GM12878 (cell line): ENCODE data around the gene SLCO6A1. TPM values are rescaled to one million over a fixed set of nuclear protein-coding genes. Genes with fewer than 3 reads are reported as not detected.

ENCODE experiments used
- ATAC-seq: fragments of 200-7000 bp; cut with Tn5 transposase; 3 replicates; pipeline ENCODE4 v1.9.1; 2020; ENCODE audit warnings: mild to moderate bottlenecking, moderate library complexity
- BruUV-seq: library from RNA; stranded (reverse); fragments of 400-500 nt; replicated peaks from 2 replicates; lab custom pipeline; 2021; lab: Mats Ljungman, UMichigan
- CTCF ChIA-PET: fragments of 300-600 bp; sonication (Branson Sonifier 250); formaldehyde crosslinking; extraction: SDS; loops from one replicate; lab custom pipeline; 2021; ENCODE audit warnings: inconsistent platforms; lab: Yijun Ruan, JAX
- POLR2A ChIA-PET: fragments of 350-600 bp; formaldehyde crosslinking; extraction: SDS; loops from one replicate; lab custom pipeline; 2021; ENCODE audit warnings: inconsistent platforms; lab: Charles Lee
- RAD21 ChIA-PET: fragments of 300-600 bp; sonication (Branson Sonifier 250); formaldehyde crosslinking; loops from one replicate; lab custom pipeline; 2023; ENCODE audit warnings: antibody characterized with exemption; ENCODE audit not compliant: unreplicated experiment; lab: Charles Lee
- SMC1A ChIA-PET: fragments of 300-600 bp; sonication (Branson Sonifier 250); formaldehyde crosslinking; loops from one replicate; lab custom pipeline; 2023; ENCODE audit not compliant: unreplicated experiment, uncharacterized antibody; lab: Charles Lee
- DNase-seq: peaks from one replicate; pipeline ENCODE4 v3.0.0-alpha.2; 2011; ENCODE audit warnings: low read depth, low spot score
- FAIRE-seq: peaks from 3 replicates; lab custom pipeline; 2011; peaks lifted over from hg19 to GRCh38; lab: Jason Lieb, UNC
- H2AFZ ChIP-seq: 2 replicates; pipeline ENCODE4 v1.6.0; 2011; ENCODE audit warnings: low read depth, low read length, control low read depth; ENCODE audit not compliant: control insufficient read depth
- H3K27ac ChIP-seq: 2 replicates; pipeline ENCODE4 v1.5.1; 2011; ENCODE audit warnings: control low read depth; ENCODE audit not compliant: control insufficient read depth, insufficient read depth
- H3K27me3 ChIP-seq, 2 experiments: replicated peaks in 1 of 2; 2 replicates each; pipeline versions ENCODE4 v1.6.0 to v1.6.1; 2011; ENCODE audit warnings: low read length in 1 of 2; ENCODE audit not compliant: control insufficient read depth in 2 of 2, insufficient read depth in 2 of 2
- H3K36me3 ChIP-seq, 2 experiments: 2 replicates each; pipeline ENCODE4 v1.5.1; 2011; ENCODE audit warnings: low read length in 1 of 2; ENCODE audit not compliant: control insufficient read depth in 2 of 2, insufficient read depth in 2 of 2
- H3K4me1 ChIP-seq: 2 replicates; pipeline ENCODE4 v1.6.1; 2011; ENCODE audit warnings: mild to moderate bottlenecking, low read length, moderate library complexity, mixed read lengths; ENCODE audit not compliant: control insufficient read depth, insufficient read depth
- H3K4me2 ChIP-seq: 2 replicates; pipeline ENCODE4 v1.6.0; 2011; ENCODE audit warnings: control low read depth; ENCODE audit not compliant: control insufficient read depth, insufficient read depth
- H3K4me3 ChIP-seq: fragments of 200-600 bp; sonication (generic); 2 replicates; pipeline ENCODE4 v1.5.1; 2016
- H3K79me2 ChIP-seq: 2 replicates; pipeline ENCODE4 v1.6.0; 2011; ENCODE audit warnings: low read length; ENCODE audit not compliant: control insufficient read depth, insufficient read depth
- H3K9ac ChIP-seq: 2 replicates; pipeline ENCODE4 v1.8.0; 2011; ENCODE audit warnings: low read length, control low read depth, mixed read lengths; ENCODE audit not compliant: control insufficient read depth, insufficient read depth
- H3K9me3 ChIP-seq: replicated peaks from 3 replicates; pipeline ENCODE4 v1.5.1; 2011; ENCODE audit warnings: mild to moderate bottlenecking, low read length; ENCODE audit not compliant: control insufficient read depth, insufficient read depth
- H4K20me1 ChIP-seq: 2 replicates; pipeline ENCODE4 v1.6.0; 2011; ENCODE audit not compliant: control insufficient read depth, insufficient read depth
- CHD1 ChIP-seq: IDR thresholded peaks from 2 replicates; pipeline ENCODE4 v1.6.1; 2012; ENCODE audit warnings: low read depth, low read length, improper control_type of control experiment
- E2F4 ChIP-seq: IDR thresholded peaks from 2 replicates; pipeline ENCODE4 v1.6.1; 2012; ENCODE audit warnings: low read depth, low read length, improper control_type of control experiment
- FOXK2 ChIP-seq: fragments of 450-650 bp; IDR thresholded peaks from 2 replicates; pipeline ENCODE4 v1.6.1; 2017; ENCODE audit warnings: mild to moderate bottlenecking, moderate library complexity
- JUNB ChIP-seq: IDR thresholded peaks from 2 replicates; pipeline ENCODE4 v1.6.1; 2016; ENCODE audit warnings: antibody characterized with exemption, mild to moderate bottlenecking
- MXI1 ChIP-seq: fragments of 150-350 bp; IDR thresholded peaks from 2 replicates; pipeline ENCODE4 v1.6.1; 2011; ENCODE audit warnings: low read depth, mild to moderate bottlenecking, inconsistent platforms, low read length, improper control_type of control experiment
- NR2C1 ChIP-seq: fragments of 450-650 bp; IDR thresholded peaks from 2 replicates; pipeline ENCODE4 v1.6.1; 2017; ENCODE audit warnings: antibody characterized with exemption, mild to moderate bottlenecking, moderate library complexity
- POLR2A ChIP-seq: IDR thresholded peaks from 2 replicates; pipeline ENCODE4 v1.6.1; 2011; ENCODE audit warnings: low read depth, mild to moderate bottlenecking, low read length
- RAD21 ChIP-seq: IDR thresholded peaks from 2 replicates; pipeline ENCODE4 v1.6.1; 2011; ENCODE audit warnings: mild to moderate bottlenecking, low read depth, low read length, moderate library complexity; ENCODE audit not compliant: insufficient read depth
- SPI1 ChIP-seq: IDR thresholded peaks from 2 replicates; pipeline ENCODE4 v1.6.1; 2011; ENCODE audit warnings: low read depth, mild to moderate bottlenecking, low read length, moderate library complexity, borderline replicate concordance; ENCODE audit not compliant: insufficient read depth
- TCF7 ChIP-seq: IDR thresholded peaks from 2 replicates; pipeline ENCODE4 v1.6.1; 2014; ENCODE audit warnings: antibody characterized with exemption, borderline replicate concordance
- YY1 ChIP-seq: IDR thresholded peaks from 2 replicates; pipeline ENCODE4 v1.6.1; 2011; ENCODE audit warnings: low read depth, mild to moderate bottlenecking, low read length
- ZNF24 ChIP-seq: fragments of 450-650 bp; IDR thresholded peaks from 2 replicates; pipeline ENCODE4 v1.6.1; 2017; ENCODE audit warnings: antibody characterized with exemption, mild to moderate bottlenecking
- ZNF274 ChIP-seq: IDR thresholded peaks from one replicate; pipeline ENCODE4 v1.8.0; 2011; ENCODE audit not compliant: insufficient read length, insufficient read depth
- WGBS: methylation state at CpG from one replicate; pipeline ENCODE4 v1.1.6; 2016; ENCODE audit warnings: low lambda C conversion rate; ENCODE audit not compliant: insufficient replicate concordance, insufficient coverage; ENCODE audit errors: missing lambda C conversion rate; 5-methylcytosine and 5-hydroxymethylcytosine counted together
- in situ Hi-C: fragments of 300-500 bp; cut with MboI; formaldehyde crosslinking; loops from 9 replicates; pipeline ENCODE4 v1.14.3; 2018; ENCODE audit warnings: mixed read lengths
- intact Hi-C: fragments of 100-400 bp; cut with micrococcal nuclease; formaldehyde crosslinking; loops from one replicate; pipeline ENCODE4 v1.14.2; 2022; ENCODE audit not compliant: unreplicated experiment
- polyA plus RNA-seq, 11 experiments: library from polyadenylated mRNA; depleted of rRNA in 4 of 11; unstranded in 6 of 11; stranded (reverse) in 5 of 11; fragments of >200 nt; fragmentation: Nextera tagmentation in 4 of 11; fragmentation: Illumina TruSeq in 1 of 11; extraction: Ambion mirVana in 4 of 11; extraction: Trizol in 1 of 11; gene quantifications; 1 replicate in 1 of 11; 2 replicates in 10 of 11; pipeline versions ENCODE4 v1.2.1 to v1.2.3, GENCODE V29; 2011 to 2016; ENCODE audit warnings: inconsistent platforms in 2 of 11, missing spikeins in 2 of 11, low read depth in 1 of 11
- total RNA-seq, 4 experiments: library from RNA; depleted of rRNA in 3 of 4; stranded (reverse); fragments of >200 nt in 3 of 4; fragmentation: Illumina TruSeq in 1 of 4; extraction: Trizol in 1 of 4; gene quantifications; 2 replicates each; pipeline versions ENCODE4 v1.2.1 to v1.2.3, GENCODE V29; 2013 to 2021
- TF ChIP-seq, protein P1 (sequence below): IDR thresholded peaks from 2 replicates; pipeline ENCODE4 v1.6.1; 2012; ENCODE audit warnings: low read length, inconsistent platforms
- TF ChIP-seq, protein P2 (sequence below), 3 experiments: IDR thresholded peaks in 2 of 3; conservative IDR thresholded peaks in 1 of 3; 2 replicates each; pipeline ENCODE4 v1.5.1; 2011; ENCODE audit warnings: low read depth in 3 of 3, low read length in 3 of 3, mild to moderate bottlenecking in 3 of 3, control low read depth in 2 of 3, moderate library complexity in 2 of 3, inconsistent platforms in 1 of 3, mixed read lengths in 1 of 3; ENCODE audit not compliant: control insufficient read depth in 2 of 3, insufficient read depth in 1 of 3; ENCODE audit errors: extremely low read depth in 1 of 3
- TF ChIP-seq, protein P3 (sequence below): fragments of 450-650 bp; IDR thresholded peaks from 2 replicates; pipeline ENCODE4 v1.6.1; 2017; ENCODE audit warnings: low read depth, mild to moderate bottlenecking, moderate library complexity

Gene SLCO6A1
- total and polyA plus RNA-seq, 10 of the 15 experiments (the other 5 are each of a cell fraction or from before 2014, with no cell fraction given) = not detected

- Histone ChIP-seq H3K9ac (no peak overlapping the region), H3K36me3 (no peaks in the 10 kb centered on the region), H3K4me2 (no peak overlapping the region), H3K79me2 (no peaks in the 10 kb centered on the region), H3K4me3 (no peak overlapping the region), H3K9me3 (no peaks in the 10 kb centered on the region), H3K4me1 (no peaks in the 10 kb centered on the region), H3K27ac (no peak overlapping the region), H3K27me3 (no peaks in the 10 kb centered on the region), H4K20me1 (no peaks in the 10 kb centered on the region), H2AFZ (no peak overlapping the region)
- ChIA-PET RAD21 (no interaction called here), CTCF (no interaction called here), POLR2A (no interaction called here), SMC1A (no interaction called here)
- intact Hi-C loops (no loop called here), in situ Hi-C loops (no loop called here)
- no peak for DNase-seq
- ATAC-seq = no peak
- 36% methylated on average over 6 of the region's 6 CpGs for WGBS
- BruUV-seq = no TSS peak
- TF ChIP-seq JUNB (no peak), ZNF24 (no peak), SPI1 (no peak), ZNF274 (no peak), MXI1 (no peak), FOXK2 (no peak), YY1 (no peak), POLR2A (no peak), TCF7 (no peak), NR2C1 (no peak), E2F4 (no peak), CHD1 (no peak), RAD21 (no peak)
- TF ChIP-seq, protein P1, sequence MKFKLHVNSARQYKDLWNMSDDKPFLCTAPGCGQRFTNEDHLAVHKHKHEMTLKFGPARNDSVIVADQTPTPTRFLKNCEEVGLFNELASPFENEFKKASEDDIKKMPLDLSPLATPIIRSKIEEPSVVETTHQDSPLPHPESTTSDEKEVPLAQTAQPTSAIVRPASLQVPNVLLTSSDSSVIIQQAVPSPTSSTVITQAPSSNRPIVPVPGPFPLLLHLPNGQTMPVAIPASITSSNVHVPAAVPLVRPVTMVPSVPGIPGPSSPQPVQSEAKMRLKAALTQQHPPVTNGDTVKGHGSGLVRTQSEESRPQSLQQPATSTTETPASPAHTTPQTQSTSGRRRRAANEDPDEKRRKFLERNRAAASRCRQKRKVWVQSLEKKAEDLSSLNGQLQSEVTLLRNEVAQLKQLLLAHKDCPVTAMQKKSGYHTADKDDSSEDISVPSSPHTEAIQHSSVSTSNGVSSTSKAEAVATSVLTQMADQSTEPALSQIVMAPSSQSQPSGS = no peak
- TF ChIP-seq, protein P2, sequence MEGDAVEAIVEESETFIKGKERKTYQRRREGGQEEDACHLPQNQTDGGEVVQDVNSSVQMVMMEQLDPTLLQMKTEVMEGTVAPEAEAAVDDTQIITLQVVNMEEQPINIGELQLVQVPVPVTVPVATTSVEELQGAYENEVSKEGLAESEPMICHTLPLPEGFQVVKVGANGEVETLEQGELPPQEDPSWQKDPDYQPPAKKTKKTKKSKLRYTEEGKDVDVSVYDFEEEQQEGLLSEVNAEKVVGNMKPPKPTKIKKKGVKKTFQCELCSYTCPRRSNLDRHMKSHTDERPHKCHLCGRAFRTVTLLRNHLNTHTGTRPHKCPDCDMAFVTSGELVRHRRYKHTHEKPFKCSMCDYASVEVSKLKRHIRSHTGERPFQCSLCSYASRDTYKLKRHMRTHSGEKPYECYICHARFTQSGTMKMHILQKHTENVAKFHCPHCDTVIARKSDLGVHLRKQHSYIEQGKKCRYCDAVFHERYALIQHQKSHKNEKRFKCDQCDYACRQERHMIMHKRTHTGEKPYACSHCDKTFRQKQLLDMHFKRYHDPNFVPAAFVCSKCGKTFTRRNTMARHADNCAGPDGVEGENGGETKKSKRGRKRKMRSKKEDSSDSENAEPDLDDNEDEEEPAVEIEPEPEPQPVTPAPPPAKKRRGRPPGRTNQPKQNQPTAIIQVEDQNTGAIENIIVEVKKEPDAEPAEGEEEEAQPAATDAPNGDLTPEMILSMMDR (IDR thresholded peaks at IDR 0.05 in 2 of 3, conservative IDR thresholded peaks at IDR 0.05 in 1 of 3; ENCODE audit: control insufficient read depth in 2 of 3, extremely low read depth in 1 of 3, insufficient read depth in 1 of 3, low read depth in 3 of 3, low read length in 3 of 3) = no peak
- TF ChIP-seq, protein P3, sequence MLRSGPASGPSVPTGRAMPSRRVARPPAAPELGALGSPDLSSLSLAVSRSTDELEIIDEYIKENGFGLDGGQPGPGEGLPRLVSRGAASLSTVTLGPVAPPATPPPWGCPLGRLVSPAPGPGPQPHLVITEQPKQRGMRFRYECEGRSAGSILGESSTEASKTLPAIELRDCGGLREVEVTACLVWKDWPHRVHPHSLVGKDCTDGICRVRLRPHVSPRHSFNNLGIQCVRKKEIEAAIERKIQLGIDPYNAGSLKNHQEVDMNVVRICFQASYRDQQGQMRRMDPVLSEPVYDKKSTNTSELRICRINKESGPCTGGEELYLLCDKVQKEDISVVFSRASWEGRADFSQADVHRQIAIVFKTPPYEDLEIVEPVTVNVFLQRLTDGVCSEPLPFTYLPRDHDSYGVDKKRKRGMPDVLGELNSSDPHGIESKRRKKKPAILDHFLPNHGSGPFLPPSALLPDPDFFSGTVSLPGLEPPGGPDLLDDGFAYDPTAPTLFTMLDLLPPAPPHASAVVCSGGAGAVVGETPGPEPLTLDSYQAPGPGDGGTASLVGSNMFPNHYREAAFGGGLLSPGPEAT = no peak
- TF ChIP-seq, all 136 proteins: peak for 0
- no peak for FAIRE-seq
Measured at GRCh38 chr5:102414448-102414847, 84.4 kb downstream of the SLCO6A1 start.
